HG02759 (cell line): ENCODE data around the gene DIO3.
"Not testable (repeated sequence)": the region's sequence is repeated elsewhere in the genome, so short reads cannot be mapped to it uniquely, and the experiment has no call there.

Source experiments
- ATAC-seq: cut with Tn5 transposase; IDR thresholded peaks from one replicate; pipeline ENCODE4 v1.9.1; 2021; ENCODE audit warnings: mild to moderate bottlenecking, moderate library complexity; ENCODE audit not compliant: unreplicated experiment

Gene DIO3

GRCh38 chr14:101557811-101558738 is 3.2 kb upstream of the DIO3 start:
- no peak for ATAC-seq

- no peak for ATAC-seq
These were observed 2.5 kb upstream of the DIO3 start for GRCh38 chr14:101558739-101559240.

GRCh38 chr14:101559250-101559623 is 2.1 kb upstream of the DIO3 start:
- no peak for ATAC-seq

- no peak for ATAC-seq
These were observed 1.4 kb upstream of the DIO3 start for GRCh38 chr14:101559624-101560533.

GRCh38 chr14:101560534-101561113 is 671 bp upstream of the DIO3 start:
- no peak for ATAC-seq

- no peak for ATAC-seq
These were observed 699 bp downstream of the DIO3 start for GRCh38 chr14:101561897-101562490.

GRCh38 chr14:101562659-101563351 is 1.5 kb downstream of the DIO3 start:
- no peak for ATAC-seq

- ATAC-seq: no peak
These were observed 2.0 kb downstream of the DIO3 start for GRCh38 chr14:101563352-101563653.

- ATAC-seq: no peak
These were observed 2.6 kb downstream of the DIO3 start for GRCh38 chr14:101563654-101564443.

- no peak for ATAC-seq
These were observed 3.1 kb downstream of the DIO3 start for GRCh38 chr14:101564444-101564776.

- no peak for ATAC-seq
These were observed 3.8 kb downstream of the DIO3 start for GRCh38 chr14:101564819-101565698.

- no peak for ATAC-seq
These were observed 6.0 kb downstream of the DIO3 start for GRCh38 chr14:101567252-101567651.

- ATAC-seq: no peak
These were observed 9.7 kb downstream of the DIO3 start for GRCh38 chr14:101571004-101571403.

GRCh38 chr14:101572526-101572925 is 11.2 kb downstream of the DIO3 start:
- not testable (repeated sequence) for ATAC-seq

- no peak for ATAC-seq
These were observed 12.0 kb downstream of the DIO3 start for GRCh38 chr14:101573289-101573688.

- ATAC-seq: no peak
These were observed 14.3 kb downstream of the DIO3 start for GRCh38 chr14:101575581-101575980.

GRCh38 chr14:101577221-101577909 is 16.1 kb downstream of the DIO3 start:
- no peak for ATAC-seq

- ATAC-seq: no peak
These were observed 17.2 kb downstream of the DIO3 start for GRCh38 chr14:101578489-101578888.
